Activated naive CD8-positive, alpha-beta T cell treated with anti-CD3 and anti-CD28 coated beads, Interleukin-2, amount 10 ng/mL, durations not matched to agents 7 days and 5 days (primary cell): ENCODE results near the gene SYNM. TPM values are rescaled to one million over a fixed set of nuclear protein-coding genes. Genes with fewer than 3 reads are reported as not detected.

Source experiments
- ATAC-seq: fragments of 150-1000 bp; cut with Tn5 transposase; one replicate; pipeline ENCODE4 v1.10.0; 2021; ENCODE audit warnings: low read depth, moderate library complexity
- POLR2A ChIA-PET: fragments of 350-600 bp; sonication (Branson Sonifier 250); formaldehyde crosslinking; loops from one replicate; lab custom pipeline; 2021; ENCODE audit warnings: antibody characterized with exemption; lab: Charles Lee
- DNase-seq: peaks from one replicate; pipeline ENCODE4 v3.0.0; 2021
- H3K27ac Mint-ChIP-seq: one replicate; pipeline ENCODE4 v1.8.0; 2022; ENCODE audit warnings: mild to moderate bottlenecking, mixed read lengths
- H3K27me3 Mint-ChIP-seq: one replicate; pipeline ENCODE4 v1.8.0; 2022; ENCODE audit warnings: mild to moderate bottlenecking, moderate library complexity, mixed read lengths
- H3K36me3 Mint-ChIP-seq: one replicate; pipeline ENCODE4 v1.8.0; 2021; ENCODE audit warnings: mild to moderate bottlenecking, mixed read lengths
- H3K4me1 Mint-ChIP-seq: one replicate; pipeline ENCODE4 v1.8.0; 2021; ENCODE audit warnings: mixed read lengths
- H3K4me3 Mint-ChIP-seq: one replicate; pipeline ENCODE4 v1.8.0; 2022; ENCODE audit warnings: mild to moderate bottlenecking, moderate library complexity, mixed read lengths
- H3K9me3 Mint-ChIP-seq: one replicate; pipeline ENCODE4 v1.8.0; 2021; ENCODE audit warnings: mixed read lengths
- total RNA-seq, 2 experiments: library from RNA; stranded (reverse); gene quantifications; one replicate each; pipeline ENCODE4 v1.2.3, GENCODE V29; 2021

SYNM gene
- total RNA-seq, 2 experiments from 2014 or later: 4.5 to 6.7 TPM

DNA sequence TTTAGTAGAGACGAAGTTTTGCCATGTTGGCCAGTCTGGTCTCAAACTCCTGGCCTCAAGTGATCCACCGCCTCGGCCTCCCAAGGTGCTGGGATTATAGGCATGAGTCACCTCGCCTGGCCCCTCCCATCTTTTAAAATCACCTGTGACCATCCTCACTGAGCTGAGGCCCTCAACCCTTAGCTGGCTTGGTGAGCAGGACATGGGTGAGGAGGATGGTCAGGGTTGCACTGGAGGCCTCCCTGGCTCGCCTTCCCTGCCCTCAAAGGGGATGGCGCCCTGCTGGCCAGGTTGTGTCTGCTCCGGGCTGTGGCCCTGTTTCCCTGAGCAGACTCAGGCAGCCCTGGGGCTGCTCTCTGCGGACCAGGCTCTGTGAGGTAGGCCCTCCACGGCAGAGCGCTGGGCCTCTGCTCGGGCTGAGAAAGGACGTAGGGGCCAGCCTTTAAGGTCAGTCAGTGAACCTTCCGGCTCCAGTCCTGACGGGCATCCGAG lies 33.7 kb downstream of the SYNM start:
- POLR2A ChIA-PET: no interaction called here
- Mint-ChIP-seq H3K27me3 (peaks cover 5% of the 10 kb centered on the region), H3K4me3 (no peak overlapping the region), H3K4me1 (no peaks in the 10 kb centered on the region), H3K36me3 (no peaks in the 10 kb centered on the region), H3K27ac (no peak overlapping the region), H3K9me3 (no peaks in the 10 kb centered on the region)
- no peak for ATAC-seq
- DNase-seq: no peak

DNA sequence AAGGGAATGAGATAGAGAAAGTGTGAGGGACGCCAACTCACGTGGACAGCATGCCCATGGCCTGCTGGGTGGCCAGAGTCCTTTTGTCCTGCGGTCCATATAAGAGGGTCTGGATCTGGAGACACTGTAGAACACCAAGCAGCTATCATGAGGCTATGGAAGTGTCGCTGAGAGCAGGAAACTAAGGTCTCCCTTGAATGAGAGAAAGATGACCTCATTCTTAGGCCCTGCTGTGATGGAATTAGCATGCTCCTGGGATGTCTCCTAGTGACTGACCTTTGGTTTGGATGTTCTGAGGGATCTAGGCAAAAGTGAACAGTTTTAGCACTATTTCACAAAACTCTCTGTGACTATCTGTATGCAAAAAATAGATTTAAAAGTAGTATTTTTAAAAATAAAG lies 34.4 kb downstream of the SYNM start:
- H3K9me3 Mint-ChIP-seq: no peaks in the 10 kb centered on the region
- peaks cover 5% of the 10 kb centered on the region for H3K27me3 Mint-ChIP-seq
- ATAC-seq (no peak), DNase-seq (no peak)
- POLR2A ChIA-PET: no interaction called here
- H3K4me3 Mint-ChIP-seq: no peak overlapping the region
- H3K36me3 Mint-ChIP-seq: no peaks in the 10 kb centered on the region
- no peak overlapping the region for H3K27ac Mint-ChIP-seq
- no peaks in the 10 kb centered on the region for H3K4me1 Mint-ChIP-seq

DNA sequence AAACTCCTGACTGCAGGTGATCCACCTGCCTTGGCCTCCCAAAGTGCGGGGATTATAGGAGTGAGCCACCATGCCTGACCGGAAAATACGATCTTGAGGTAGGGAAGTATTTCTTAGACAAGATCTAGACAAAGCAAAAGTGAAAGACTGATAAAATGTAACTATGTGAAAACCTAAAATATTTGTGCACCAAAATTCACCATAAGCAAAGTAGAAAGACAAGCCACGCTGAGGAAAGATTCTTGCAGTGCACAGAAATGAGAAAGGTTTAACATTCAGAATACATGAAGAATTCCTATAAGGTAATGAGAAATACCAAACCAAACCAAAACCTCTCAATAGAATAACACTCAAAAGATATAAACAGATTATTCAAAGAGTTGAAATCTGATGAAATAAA lies 35.7 kb downstream of the SYNM start:
- Mint-ChIP-seq H3K9me3 (no peaks in the 10 kb centered on the region), H3K36me3 (no peaks in the 10 kb centered on the region), H3K4me3 (no peak overlapping the region), H3K27ac (no peak overlapping the region), H3K27me3 (peaks cover 3% of the 10 kb centered on the region), H3K4me1 (no peaks in the 10 kb centered on the region)
- POLR2A ChIA-PET: no interaction called here
- no peak for ATAC-seq
- no peak for DNase-seq

DNA sequence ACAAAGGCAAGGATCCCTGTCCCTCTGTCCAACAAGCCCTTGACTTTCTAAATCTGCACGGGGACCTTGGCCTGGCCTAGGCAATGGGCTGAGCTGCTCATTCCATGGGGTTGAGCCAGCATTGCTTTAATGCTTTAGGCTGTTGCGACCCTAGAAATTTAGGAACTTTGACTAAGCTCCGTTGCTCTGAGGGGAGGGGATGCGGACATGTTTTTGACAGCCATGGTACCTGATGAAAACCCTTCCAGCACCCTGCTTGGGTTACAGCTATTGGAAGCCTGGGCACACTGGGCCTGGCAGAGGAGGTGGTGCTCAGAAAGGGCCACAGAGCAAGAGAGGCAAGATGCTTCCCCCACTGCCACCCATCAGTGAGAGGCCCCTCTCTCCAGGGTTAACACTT lies 37.1 kb downstream of the SYNM start:
- Mint-ChIP-seq H3K27ac (no peak overlapping the region), H3K36me3 (no peaks in the 10 kb centered on the region), H3K9me3 (no peaks in the 10 kb centered on the region), H3K4me1 (no peaks in the 10 kb centered on the region), H3K4me3 (no peak overlapping the region), H3K27me3 (peaks cover 3% of the 10 kb centered on the region)
- no peak for ATAC-seq
- POLR2A ChIA-PET: no interaction called here
- no peak for DNase-seq

DNA sequence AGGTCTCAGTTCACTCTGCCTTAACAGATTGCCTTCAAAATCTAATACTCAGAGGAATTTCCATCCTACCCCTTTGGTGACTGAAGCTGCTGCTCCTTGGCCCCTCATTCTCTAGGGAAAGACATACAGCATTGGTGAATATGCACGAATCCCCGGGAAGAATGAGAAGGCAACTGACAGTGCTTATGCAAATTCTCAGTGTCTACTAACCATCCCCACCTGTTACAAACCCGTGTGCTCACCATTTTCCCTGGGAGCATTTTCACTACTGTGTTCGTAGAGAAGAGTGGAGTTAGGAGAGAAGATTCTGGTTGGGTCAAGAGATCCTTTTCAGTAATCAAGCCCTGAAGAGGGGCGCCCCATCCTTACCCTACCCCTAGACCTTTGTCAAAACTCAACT lies 37.7 kb downstream of the SYNM start:
- H3K36me3 Mint-ChIP-seq: no peaks in the 10 kb centered on the region
- H3K4me1 Mint-ChIP-seq: no peaks in the 10 kb centered on the region
- no peak overlapping the region for H3K27ac Mint-ChIP-seq
- no peak for ATAC-seq
- H3K9me3 Mint-ChIP-seq: no peaks in the 10 kb centered on the region
- POLR2A ChIA-PET: no interaction called here
- H3K27me3 Mint-ChIP-seq: peaks cover 3% of the 10 kb centered on the region
- no peak for DNase-seq
- H3K4me3 Mint-ChIP-seq: no peak overlapping the region

DNA sequence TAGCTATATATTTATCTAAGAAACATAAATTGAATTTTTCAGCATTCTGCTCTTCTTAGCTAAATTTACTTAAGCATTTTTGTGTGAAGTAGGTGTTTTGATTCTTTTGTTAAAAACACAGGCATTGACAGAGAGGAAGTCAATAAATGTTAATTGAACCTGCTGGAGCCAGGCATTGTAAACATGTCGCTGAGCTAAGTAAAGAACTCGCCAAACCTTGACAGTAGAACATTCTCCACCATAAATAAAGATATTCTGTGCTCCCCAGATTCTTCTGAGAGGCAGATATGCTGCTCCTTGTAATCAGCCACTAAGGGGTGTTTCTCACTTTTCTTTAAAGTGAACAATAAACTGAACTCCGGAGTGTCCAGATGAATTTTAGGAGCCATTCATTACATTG lies 38.4 kb downstream of the SYNM start:
- Mint-ChIP-seq H3K4me1 (no peaks in the 10 kb centered on the region), H3K27me3 (peaks cover 3% of the 10 kb centered on the region), H3K9me3 (no peaks in the 10 kb centered on the region), H3K4me3 (no peak overlapping the region), H3K27ac (no peak overlapping the region), H3K36me3 (no peaks in the 10 kb centered on the region)
- DNase-seq (no peak), ATAC-seq (no peak)
- POLR2A ChIA-PET: no interaction called here

DNA sequence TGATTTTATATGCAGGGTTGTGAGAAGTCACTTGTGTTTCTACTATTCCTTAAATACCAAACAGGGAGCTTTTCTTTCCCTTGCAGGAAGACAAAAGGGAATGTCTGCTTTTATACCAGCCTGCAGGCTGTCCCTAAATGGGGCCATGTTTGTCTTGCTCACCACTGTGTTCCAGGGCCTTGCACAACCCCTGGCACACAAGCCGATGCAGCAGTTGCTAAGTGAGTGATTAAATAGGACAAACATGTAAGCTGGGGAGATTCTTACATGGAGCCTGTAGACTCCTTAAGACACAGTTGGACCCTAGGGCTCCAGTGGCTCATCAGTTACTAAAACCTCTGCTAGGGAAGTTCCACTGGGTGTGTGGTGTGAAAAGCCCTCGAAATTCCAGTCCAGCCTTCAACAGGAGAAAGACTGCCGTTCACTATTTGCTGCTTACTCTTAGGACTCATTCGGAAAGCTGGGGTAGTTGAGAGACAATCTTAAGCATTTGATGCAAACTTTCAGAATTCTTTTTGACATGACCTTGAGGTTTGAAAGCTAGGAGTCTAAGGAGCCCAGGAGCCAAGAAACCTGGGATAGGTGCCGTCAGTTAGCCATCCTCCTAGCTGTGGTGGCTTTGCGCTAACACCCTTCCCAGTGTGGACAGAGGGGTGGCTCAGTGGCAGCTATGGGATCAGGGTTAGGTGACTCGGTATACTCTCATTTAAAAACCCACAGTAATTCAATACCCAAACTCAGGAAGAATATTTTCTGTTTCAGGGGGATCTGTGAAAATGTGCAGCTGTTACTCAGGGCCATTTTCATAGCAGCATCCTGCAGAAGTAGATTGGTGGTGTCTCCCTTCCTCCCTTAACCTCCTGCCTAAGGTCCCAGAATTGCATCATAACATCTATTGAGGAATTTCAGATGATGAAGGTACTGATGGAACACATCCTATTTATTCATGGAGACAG lies 39.1 kb downstream of the SYNM start:
- no peak overlapping the region for H3K27ac Mint-ChIP-seq
- H3K27me3 Mint-ChIP-seq: peaks cover 3% of the 10 kb centered on the region
- H3K4me1 Mint-ChIP-seq: no peaks in the 10 kb centered on the region
- ATAC-seq (no peak), DNase-seq (no peak)
- POLR2A ChIA-PET: no interaction called here
- H3K4me3 Mint-ChIP-seq: no peak overlapping the region
- no peaks in the 10 kb centered on the region for H3K36me3 Mint-ChIP-seq
- no peaks in the 10 kb centered on the region for H3K9me3 Mint-ChIP-seq

DNA sequence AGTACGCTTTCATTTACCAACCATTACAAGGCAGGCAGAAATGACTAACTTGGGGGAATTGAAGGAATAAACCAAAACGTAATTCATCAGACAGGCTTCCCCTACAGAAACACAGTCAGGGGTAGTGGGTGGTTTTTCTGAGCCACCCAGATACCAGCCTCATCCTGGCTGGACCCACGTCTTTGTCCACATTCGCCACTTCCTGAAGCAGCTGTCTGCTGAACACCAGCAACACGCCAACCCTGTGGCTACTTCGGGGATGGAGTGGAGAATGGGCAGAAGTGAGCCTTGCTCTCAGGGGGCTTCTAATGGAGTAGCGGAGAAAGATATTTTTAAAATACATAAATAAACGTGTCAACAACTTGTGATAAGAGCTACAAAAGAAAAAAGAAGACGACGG lies 40.1 kb downstream of the SYNM start:
- Mint-ChIP-seq H3K36me3 (no peaks in the 10 kb centered on the region), H3K27ac (no peak overlapping the region), H3K4me1 (no peaks in the 10 kb centered on the region), H3K4me3 (no peak overlapping the region), H3K27me3 (peaks cover 3% of the 10 kb centered on the region), H3K9me3 (no peaks in the 10 kb centered on the region)
- POLR2A ChIA-PET: no interaction called here
- DNase-seq: no peak
- no peak for ATAC-seq

DNA sequence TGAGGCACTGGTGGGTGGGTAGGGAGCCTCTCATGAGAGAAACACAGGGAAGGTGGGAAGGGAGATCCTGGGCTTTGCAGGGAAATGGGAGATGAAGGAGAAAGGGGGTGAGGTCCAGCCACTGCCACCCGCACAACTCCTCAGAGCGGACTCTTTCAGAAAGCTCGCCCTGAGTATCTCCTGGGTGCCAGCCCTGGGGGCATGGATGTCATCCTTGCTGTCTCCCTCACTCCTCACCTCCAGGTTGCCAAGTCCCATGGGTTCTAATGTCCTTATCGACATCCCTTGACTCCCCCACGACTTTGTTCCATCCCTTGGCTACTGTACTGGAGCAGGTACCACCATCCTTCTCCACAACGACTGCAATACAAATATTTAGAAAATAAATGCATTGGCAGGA lies 40.9 kb downstream of the SYNM start:
- ATAC-seq: no peak
- H3K9me3 Mint-ChIP-seq: no peaks in the 10 kb centered on the region
- H3K27ac Mint-ChIP-seq: no peak overlapping the region
- no peak for DNase-seq
- H3K36me3 Mint-ChIP-seq: no peaks in the 10 kb centered on the region
- peaks cover 3% of the 10 kb centered on the region for H3K27me3 Mint-ChIP-seq
- H3K4me1 Mint-ChIP-seq: no peaks in the 10 kb centered on the region
- H3K4me3 Mint-ChIP-seq: no peak overlapping the region
- POLR2A ChIA-PET: no interaction called here

DNA sequence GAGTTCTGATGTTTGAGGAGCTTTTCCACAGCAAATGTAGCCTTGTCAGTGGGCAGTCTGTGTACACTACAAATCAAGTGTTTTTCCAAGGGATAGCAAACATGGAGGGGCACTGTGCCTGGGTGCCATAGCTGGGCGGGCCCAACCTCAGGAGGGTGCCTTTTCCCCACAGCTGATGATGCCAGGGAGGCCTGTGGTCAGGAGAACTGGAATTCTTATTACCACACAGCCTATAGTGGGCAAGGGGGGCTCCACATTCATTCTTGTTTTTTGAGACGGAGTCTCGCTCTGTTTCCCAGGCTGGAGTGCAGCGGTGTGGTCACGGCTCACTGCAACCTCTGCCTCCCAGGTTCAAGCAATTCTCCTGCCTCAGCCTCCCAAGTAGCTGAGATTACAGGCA lies 41.8 kb downstream of the SYNM start:
- POLR2A ChIA-PET: no interaction called here
- Mint-ChIP-seq H3K27me3 (peaks cover 3% of the 10 kb centered on the region), H3K27ac (no peak overlapping the region), H3K4me1 (no peaks in the 10 kb centered on the region), H3K9me3 (no peaks in the 10 kb centered on the region), H3K36me3 (no peaks in the 10 kb centered on the region), H3K4me3 (no peak overlapping the region)
- ATAC-seq (no peak), DNase-seq (no peak)

DNA sequence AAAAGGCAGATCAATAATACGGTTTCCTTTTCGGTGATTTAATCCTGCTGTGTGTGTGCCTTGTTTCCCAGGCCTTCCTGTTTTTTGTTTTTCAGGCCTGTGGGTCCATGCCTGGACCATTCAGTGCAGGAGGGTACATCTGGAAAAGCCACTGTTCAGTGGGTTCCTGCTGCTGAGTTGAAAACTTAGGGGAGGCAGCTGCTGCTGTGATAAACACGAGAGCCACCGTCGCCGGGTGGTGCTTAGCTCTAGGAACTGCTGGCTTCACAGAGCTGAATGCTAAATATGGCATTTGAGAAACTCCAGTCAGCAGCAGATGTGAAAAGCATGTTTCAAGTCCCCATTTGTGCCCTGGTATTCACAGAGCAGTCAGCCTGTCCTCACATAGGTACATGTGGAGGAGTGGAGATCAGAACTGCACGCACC lies 44.0 kb downstream of the SYNM start:
- ATAC-seq: no peak
- H3K4me3 Mint-ChIP-seq: no peak overlapping the region
- no peak overlapping the region for H3K27ac Mint-ChIP-seq
- no peaks in the 10 kb centered on the region for H3K36me3 Mint-ChIP-seq
- H3K27me3 Mint-ChIP-seq: peaks cover 4% of the 10 kb centered on the region
- POLR2A ChIA-PET: no interaction called here
- no peaks in the 10 kb centered on the region for H3K9me3 Mint-ChIP-seq
- no peaks in the 10 kb centered on the region for H3K4me1 Mint-ChIP-seq
- DNase-seq: no peak

DNA sequence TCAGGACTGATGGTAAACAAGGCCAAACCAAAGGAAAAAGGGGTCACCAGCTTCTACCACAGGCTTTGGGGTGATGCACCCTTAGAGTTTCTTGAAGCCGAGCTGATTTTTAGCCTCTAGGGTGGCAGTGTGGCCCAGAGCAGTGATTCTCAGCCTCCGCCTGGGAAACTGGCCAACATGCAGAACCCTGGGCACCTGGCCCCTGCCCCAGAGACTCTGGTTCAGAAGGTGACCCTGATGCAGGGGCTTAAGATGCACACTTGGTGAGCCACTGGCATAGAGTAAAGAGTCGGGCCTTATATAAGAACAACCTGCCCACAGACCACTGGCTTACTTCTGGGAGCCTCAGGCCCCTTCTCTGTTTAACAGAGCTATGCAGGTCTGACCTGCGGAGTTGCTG lies 44.5 kb downstream of the SYNM start:
- H3K36me3 Mint-ChIP-seq: no peaks in the 10 kb centered on the region
- no peak overlapping the region for H3K27ac Mint-ChIP-seq
- ATAC-seq: no peak
- no peak overlapping the region for H3K4me3 Mint-ChIP-seq
- no peaks in the 10 kb centered on the region for H3K4me1 Mint-ChIP-seq
- POLR2A ChIA-PET: no interaction called here
- DNase-seq: no peak
- H3K27me3 Mint-ChIP-seq: peaks cover 4% of the 10 kb centered on the region
- no peaks in the 10 kb centered on the region for H3K9me3 Mint-ChIP-seq

DNA sequence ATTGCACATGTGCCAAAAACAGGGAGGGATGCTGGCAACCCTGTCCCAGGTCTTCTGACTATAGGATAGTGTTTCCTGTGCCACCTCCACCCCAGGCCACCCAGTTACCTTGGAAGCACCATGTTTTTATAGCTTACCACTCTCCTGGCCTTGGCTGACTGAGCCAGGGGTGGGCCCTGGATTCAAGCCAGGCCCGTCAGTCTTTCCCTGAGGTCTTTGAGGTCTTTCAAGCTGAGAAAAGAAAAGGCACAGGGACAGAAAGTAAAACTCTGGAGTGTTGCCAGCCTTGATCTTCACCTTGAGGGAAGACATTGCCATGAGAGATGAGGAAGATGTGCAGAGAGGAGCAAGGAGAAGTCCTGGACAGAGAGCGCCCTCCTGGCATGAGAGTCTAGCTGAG lies 46.3 kb downstream of the SYNM start:
- Mint-ChIP-seq H3K27me3 (peaks cover 9% of the 10 kb centered on the region), H3K4me1 (peaks cover 7% of the 10 kb centered on the region), H3K9me3 (no peaks in the 10 kb centered on the region), H3K27ac (no peak overlapping the region), H3K36me3 (no peaks in the 10 kb centered on the region), H3K4me3 (no peak overlapping the region)
- DNase-seq (no peak), ATAC-seq (no peak)
- POLR2A ChIA-PET: no interaction called here

DNA sequence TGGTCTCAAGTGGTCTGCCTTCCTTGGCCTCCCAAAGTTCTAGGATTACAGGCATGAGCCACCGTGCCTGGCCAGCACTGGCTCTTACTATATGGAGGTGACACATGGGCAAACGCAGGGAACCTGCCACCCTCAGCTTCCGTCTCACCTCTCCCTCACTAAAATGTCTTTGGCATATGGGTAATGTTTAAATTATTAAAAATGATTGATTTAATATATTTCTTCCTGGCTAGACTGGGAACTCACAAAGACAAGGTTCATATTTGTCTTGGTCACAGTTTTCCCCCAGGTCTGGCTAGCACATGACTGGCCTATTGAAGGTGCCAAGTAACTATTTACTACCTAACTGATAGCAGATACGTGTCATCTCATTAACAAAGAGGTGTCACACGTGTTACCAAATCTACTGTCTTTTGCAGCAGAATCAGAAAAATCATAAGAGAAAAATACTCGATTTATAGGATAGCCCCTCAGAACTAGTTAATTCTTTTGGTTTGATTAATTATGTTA lies 48.2 kb downstream of the SYNM start:
- H3K4me3 Mint-ChIP-seq: no peak overlapping the region
- peaks cover 9% of the 10 kb centered on the region for H3K27me3 Mint-ChIP-seq
- POLR2A ChIA-PET: no interaction called here
- ATAC-seq (no peak), DNase-seq (no peak)
- no peaks in the 10 kb centered on the region for H3K36me3 Mint-ChIP-seq
- H3K4me1 Mint-ChIP-seq: peaks cover 9% of the 10 kb centered on the region
- no peaks in the 10 kb centered on the region for H3K9me3 Mint-ChIP-seq
- H3K27ac Mint-ChIP-seq: no peak overlapping the region
